Nephron (organoid): ENCODE data around the gene PAXIP1.

Experiments used
- H3K27ac Mint-ChIP-seq, 3 experiments: 2 replicates each; pipeline ENCODE4 v1.8.0; 2020; ENCODE audit warnings: mixed read lengths in 3 of 3, mild to moderate bottlenecking in 2 of 3, moderate library complexity in 1 of 3
- H3K27me3 Mint-ChIP-seq: 2 replicates; pipeline ENCODE4 v1.8.0; 2021; ENCODE audit warnings: low read depth, mild to moderate bottlenecking, moderate library complexity, mixed read lengths
- H3K36me3 Mint-ChIP-seq: 2 replicates; pipeline ENCODE4 v1.8.0; 2020; ENCODE audit warnings: low read depth, mixed read lengths
- H3K4me1 Mint-ChIP-seq: 2 replicates; pipeline ENCODE4 v1.8.0; 2020; ENCODE audit warnings: mixed read lengths
- H3K4me3 Mint-ChIP-seq, 3 experiments: 2 replicates each; pipeline ENCODE4 v1.8.0; 2020; ENCODE audit warnings: mild to moderate bottlenecking in 3 of 3, mixed read lengths in 3 of 3, moderate library complexity in 2 of 3
- H3K9me3 Mint-ChIP-seq: 2 replicates; pipeline ENCODE4 v1.8.0; 2020; ENCODE audit warnings: mixed read lengths
- CTCF ChIP-seq, 3 experiments: fragments of 200-600 bp; sonication (generic); IDR thresholded peaks; one replicate each; pipeline ENCODE4 v1.5.0; 2021; ENCODE audit warnings: antibody characterized with exemption in 3 of 3; ENCODE audit not compliant: unreplicated experiment in 3 of 3

PAXIP1 gene

DNA sequence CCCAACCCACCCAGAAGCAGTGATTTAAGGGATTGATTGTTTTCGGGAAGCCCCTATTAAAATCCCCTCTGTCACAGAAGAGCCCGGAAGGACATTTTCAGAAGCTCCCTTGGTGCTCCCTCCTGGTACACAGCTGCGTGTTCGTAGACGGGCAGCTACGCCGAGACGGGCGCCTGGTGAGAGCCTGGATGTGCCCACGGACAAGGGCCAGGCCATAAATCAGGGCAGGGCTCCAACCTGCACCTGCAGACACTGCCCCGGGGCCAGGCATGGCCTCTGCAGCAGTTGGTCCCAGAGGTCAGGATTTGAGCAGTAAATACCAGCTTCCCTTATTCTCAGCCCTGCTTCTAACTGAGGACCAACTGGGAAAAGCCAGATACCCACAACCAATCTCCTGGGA lies 106.8 kb downstream of the PAXIP1 start:
- H3K9me3 Mint-ChIP-seq, result no peaks in the 10 kb centered on the region
- no peak overlapping the region for H3K27ac Mint-ChIP-seq
- no peaks in the 10 kb centered on the region for H3K4me1 Mint-ChIP-seq
- H3K4me3 Mint-ChIP-seq, result no peak overlapping the region
- H3K36me3 Mint-ChIP-seq, result no peaks in the 10 kb centered on the region
- TF ChIP-seq CTCF (IDR thresholded peaks at IDR 0.05; ENCODE audit: unreplicated experiment in 3 of 3), result no peak
- H3K27me3 Mint-ChIP-seq, result peaks cover 5% of the 10 kb centered on the region
